ENCODE data around the gene LMO7.

The LMO7 gene

DNA sequence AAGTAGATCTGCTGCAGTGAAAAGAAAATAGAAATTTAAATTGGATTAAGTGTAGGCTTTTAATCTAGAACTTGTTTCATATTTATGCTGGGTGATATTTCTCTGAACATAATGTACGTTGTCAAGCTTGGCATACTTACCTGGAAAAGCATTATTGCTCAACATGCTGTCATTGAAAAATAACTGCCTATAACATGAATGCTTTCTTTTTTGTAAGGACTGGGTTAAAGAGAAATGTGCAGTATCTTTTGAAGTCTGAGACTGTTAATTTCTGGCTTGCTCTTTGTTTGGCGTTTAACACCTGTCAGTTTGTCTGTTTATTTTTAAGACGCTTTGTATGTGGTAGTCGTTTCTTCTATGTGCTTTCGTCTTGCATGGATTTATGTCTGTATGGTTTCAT is 175.2 kb downstream of the LMO7 start:
- H3K27me3 ChIP-seq (ENCODE audit: insufficient read depth, poor library complexity, severe bottlenecking), result no peaks in the 10 kb centered on the region
- H3K27ac ChIP-seq (replicated peaks), result no peak overlapping the region
- no peak for DNase-seq (ENCODE audit: low read depth in 1 of 2, low spot score in 1 of 2)
- H3K4me3 ChIP-seq (replicated peaks; ENCODE audit: insufficient read depth, low read length), result no peak overlapping the region
- no peak for TF ChIP-seq SPI1 (IDR thresholded peaks at IDR 0.05; ENCODE audit: borderline replicate concordance, low read depth)
- TF ChIP-seq, protein P1, sequence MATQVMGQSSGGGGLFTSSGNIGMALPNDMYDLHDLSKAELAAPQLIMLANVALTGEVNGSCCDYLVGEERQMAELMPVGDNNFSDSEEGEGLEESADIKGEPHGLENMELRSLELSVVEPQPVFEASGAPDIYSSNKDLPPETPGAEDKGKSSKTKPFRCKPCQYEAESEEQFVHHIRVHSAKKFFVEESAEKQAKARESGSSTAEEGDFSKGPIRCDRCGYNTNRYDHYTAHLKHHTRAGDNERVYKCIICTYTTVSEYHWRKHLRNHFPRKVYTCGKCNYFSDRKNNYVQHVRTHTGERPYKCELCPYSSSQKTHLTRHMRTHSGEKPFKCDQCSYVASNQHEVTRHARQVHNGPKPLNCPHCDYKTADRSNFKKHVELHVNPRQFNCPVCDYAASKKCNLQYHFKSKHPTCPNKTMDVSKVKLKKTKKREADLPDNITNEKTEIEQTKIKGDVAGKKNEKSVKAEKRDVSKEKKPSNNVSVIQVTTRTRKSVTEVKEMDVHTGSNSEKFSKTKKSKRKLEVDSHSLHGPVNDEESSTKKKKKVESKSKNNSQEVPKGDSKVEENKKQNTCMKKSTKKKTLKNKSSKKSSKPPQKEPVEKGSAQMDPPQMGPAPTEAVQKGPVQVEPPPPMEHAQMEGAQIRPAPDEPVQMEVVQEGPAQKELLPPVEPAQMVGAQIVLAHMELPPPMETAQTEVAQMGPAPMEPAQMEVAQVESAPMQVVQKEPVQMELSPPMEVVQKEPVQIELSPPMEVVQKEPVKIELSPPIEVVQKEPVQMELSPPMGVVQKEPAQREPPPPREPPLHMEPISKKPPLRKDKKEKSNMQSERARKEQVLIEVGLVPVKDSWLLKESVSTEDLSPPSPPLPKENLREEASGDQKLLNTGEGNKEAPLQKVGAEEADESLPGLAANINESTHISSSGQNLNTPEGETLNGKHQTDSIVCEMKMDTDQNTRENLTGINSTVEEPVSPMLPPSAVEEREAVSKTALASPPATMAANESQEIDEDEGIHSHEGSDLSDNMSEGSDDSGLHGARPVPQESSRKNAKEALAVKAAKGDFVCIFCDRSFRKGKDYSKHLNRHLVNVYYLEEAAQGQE (IDR thresholded peaks at IDR 0.05; ENCODE audit: insufficient replicate concordance, low read depth), result no peak

DNA sequence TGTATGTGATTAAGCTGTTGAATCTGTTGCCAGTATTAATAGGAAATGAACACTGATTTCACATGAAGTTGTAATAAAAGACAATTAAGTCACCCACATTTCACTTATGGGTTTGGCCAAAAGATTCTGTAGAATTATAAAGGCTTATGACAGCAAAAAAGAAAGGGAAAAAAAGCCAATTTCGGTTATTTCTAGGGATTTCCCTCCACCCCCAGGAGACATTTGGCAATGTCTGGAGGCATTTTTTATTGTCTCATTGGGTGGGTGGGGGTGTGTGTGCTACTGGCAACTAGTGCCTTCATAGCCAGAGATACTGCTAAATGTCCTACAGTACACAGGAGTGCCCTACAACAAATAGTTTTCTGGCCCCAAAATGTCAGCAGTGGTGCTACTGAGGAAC is 175.7 kb downstream of the LMO7 start:
- no peak for DNase-seq (ENCODE audit: low read depth in 1 of 2, low spot score in 1 of 2)
- TF ChIP-seq, protein P2, sequence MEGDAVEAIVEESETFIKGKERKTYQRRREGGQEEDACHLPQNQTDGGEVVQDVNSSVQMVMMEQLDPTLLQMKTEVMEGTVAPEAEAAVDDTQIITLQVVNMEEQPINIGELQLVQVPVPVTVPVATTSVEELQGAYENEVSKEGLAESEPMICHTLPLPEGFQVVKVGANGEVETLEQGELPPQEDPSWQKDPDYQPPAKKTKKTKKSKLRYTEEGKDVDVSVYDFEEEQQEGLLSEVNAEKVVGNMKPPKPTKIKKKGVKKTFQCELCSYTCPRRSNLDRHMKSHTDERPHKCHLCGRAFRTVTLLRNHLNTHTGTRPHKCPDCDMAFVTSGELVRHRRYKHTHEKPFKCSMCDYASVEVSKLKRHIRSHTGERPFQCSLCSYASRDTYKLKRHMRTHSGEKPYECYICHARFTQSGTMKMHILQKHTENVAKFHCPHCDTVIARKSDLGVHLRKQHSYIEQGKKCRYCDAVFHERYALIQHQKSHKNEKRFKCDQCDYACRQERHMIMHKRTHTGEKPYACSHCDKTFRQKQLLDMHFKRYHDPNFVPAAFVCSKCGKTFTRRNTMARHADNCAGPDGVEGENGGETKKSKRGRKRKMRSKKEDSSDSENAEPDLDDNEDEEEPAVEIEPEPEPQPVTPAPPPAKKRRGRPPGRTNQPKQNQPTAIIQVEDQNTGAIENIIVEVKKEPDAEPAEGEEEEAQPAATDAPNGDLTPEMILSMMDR (IDR thresholded peaks at IDR 0.05; ENCODE audit: insufficient read depth, low read length), result no peak
- TF ChIP-seq GABPA (IDR thresholded peaks at IDR 0.05; ENCODE audit: low read depth) (no peak), POLR2AphosphoS5 (IDR thresholded peaks at IDR 0.05; ENCODE audit: low read depth) (no peak), SPI1 (IDR thresholded peaks at IDR 0.05; ENCODE audit: borderline replicate concordance, low read depth) (no peak)
- TF ChIP-seq, protein P1 (IDR thresholded peaks at IDR 0.05; ENCODE audit: insufficient replicate concordance, low read depth), result no peak
- no peak overlapping the region for H3K27ac ChIP-seq (replicated peaks)
- H3K4me3 ChIP-seq (replicated peaks; ENCODE audit: insufficient read depth, low read length), result no peak overlapping the region
- H3K27me3 ChIP-seq (ENCODE audit: insufficient read depth, poor library complexity, severe bottlenecking), result no peaks in the 10 kb centered on the region

DNA sequence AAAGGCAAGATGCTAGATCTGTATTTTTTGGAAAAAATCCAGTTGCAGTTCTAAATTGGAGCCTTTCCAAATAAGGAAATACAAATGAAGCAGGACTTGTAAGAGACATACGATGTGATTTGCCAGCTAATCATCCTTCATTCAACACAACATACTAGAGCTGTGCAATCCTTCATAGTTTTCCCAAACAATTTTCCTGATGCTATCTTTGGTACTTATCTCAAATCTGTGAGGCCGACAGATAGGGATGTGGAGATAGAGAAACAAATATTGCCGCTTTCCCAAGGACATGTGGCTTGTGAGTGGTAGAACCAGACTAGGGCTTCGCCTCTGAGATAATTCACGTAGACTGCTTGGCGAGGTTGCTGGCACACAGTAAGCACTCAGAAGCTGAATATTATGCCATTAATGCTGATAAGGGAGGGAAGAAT is 176.6 kb downstream of the LMO7 start:
- no peak overlapping the region for H3K27ac ChIP-seq (replicated peaks)
- DNase-seq (ENCODE audit: low read depth in 1 of 2, low spot score in 1 of 2), result no peak
- TF ChIP-seq GABPA (IDR thresholded peaks at IDR 0.05; ENCODE audit: low read depth), result no peak
- H3K4me3 ChIP-seq (replicated peaks; ENCODE audit: insufficient read depth, low read length), result no peak overlapping the region
- H3K27me3 ChIP-seq (ENCODE audit: insufficient read depth, poor library complexity, severe bottlenecking), result no peaks in the 10 kb centered on the region

DNA sequence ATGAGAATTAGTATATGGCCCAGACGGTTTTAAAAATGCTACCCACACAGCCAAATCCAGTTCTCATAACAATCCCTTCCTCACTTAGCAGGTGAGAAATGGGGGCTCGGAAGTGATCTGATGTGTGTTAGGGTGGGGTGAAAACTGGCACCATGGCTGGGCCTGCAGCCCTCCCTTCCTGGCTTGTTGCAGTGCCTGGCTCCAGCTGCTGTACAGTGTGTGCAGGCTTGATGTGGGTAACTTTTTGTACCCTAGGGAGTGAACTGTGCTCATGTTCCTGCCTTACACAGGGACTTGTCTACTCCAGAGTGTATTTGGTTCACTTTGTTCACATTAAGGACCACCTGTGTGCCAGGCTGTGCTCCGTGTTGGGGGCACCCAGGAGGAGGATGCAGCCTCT is 177.2 kb downstream of the LMO7 start:
- H3K27ac ChIP-seq (replicated peaks), result no peak overlapping the region
- no peak for TF ChIP-seq GABPA (IDR thresholded peaks at IDR 0.05; ENCODE audit: low read depth)
- no peak for DNase-seq (ENCODE audit: low read depth in 1 of 2, low spot score in 1 of 2)
- no peaks in the 10 kb centered on the region for H3K27me3 ChIP-seq (ENCODE audit: insufficient read depth, poor library complexity, severe bottlenecking)
- H3K4me3 ChIP-seq (replicated peaks; ENCODE audit: insufficient read depth, low read length), result no peak overlapping the region

DNA sequence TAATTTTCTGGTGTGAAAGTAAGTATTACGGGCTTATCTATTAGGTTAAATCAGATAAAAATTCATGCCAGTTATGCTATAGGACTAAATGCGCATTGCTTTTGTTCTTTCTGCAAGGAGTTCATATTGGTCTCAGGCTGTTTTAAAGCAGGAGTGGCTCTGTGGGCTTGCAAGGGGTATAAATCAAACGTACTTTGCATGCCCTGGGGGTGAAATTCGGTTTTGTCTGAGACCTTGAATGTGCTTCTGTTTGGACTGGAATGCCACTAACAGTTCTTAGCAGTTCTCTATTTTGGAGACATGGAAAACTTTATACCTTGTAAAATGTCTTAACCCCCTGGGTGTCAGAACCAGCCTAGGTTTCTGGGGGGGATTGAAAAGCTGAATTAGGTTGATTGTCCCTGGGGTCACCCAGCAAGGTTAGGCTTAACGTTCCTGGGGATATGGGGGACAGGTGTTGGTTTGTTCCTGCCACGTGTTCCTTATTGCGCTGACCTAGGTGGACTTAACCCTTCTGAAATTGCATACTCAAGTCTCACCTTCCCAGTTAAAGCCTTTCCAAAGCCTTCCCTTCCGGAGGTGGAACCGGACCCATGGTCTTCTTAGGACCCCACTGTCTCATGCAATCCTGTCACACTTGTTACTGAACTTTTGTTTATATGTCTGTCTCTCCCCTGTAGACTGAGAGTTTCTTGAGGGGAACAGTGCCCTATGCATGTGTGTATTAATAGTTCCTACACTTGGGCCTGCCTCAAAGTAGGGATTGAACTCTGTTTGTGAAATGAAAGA is 182.2 kb downstream of the LMO7 start:
- H3K27me3 ChIP-seq (ENCODE audit: insufficient read depth, poor library complexity, severe bottlenecking), result no peaks in the 10 kb centered on the region
- no peak for DNase-seq (ENCODE audit: low read depth in 1 of 2, low spot score in 1 of 2)
- H3K27ac ChIP-seq (replicated peaks), result no peak overlapping the region
- no peak overlapping the region for H3K4me3 ChIP-seq (replicated peaks; ENCODE audit: insufficient read depth, low read length)
- no peak for TF ChIP-seq POLR2AphosphoS5 (IDR thresholded peaks at IDR 0.05; ENCODE audit: low read depth)
- TF ChIP-seq SPI1 (IDR thresholded peaks at IDR 0.05; ENCODE audit: borderline replicate concordance, low read depth), result no peak
- TF ChIP-seq, protein P2 (IDR thresholded peaks at IDR 0.05; ENCODE audit: insufficient read depth, low read length), result no peak
- no peak for TF ChIP-seq GABPA (IDR thresholded peaks at IDR 0.05; ENCODE audit: low read depth)
- TF ChIP-seq, protein P1 (IDR thresholded peaks at IDR 0.05; ENCODE audit: insufficient replicate concordance, low read depth), result no peak
